T-helper 22 cell (primary cell): ENCODE measurements around the gene BORCS5.

Source experiments
- DNase-seq: peaks from one replicate; pipeline ENCODE4 v3.0.0-alpha.2; 2020; ENCODE audit warnings: low read depth

Gene BORCS5

DNA sequence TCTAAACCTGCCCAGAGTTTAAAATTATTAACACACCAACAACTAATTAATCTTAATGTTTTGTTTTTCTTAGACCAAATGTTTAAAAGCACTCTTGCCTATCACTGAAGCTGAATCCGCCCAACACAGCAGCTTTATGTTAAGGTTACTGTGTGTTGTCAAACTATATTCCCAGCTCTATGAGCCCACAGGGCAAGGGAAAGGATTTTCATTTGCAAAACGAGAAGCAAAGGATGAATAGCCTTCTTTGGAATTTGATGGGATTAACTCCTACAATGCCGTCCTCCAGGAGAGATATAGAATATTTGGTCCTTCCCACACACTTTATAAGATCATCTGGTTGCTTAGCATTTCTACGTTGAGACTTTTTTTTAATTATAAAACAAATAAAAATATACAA, 162.0 kb downstream of the BORCS5 start:
- DNase-seq: no peak
